ENCODE data around the gene MACF1.

DNA sequence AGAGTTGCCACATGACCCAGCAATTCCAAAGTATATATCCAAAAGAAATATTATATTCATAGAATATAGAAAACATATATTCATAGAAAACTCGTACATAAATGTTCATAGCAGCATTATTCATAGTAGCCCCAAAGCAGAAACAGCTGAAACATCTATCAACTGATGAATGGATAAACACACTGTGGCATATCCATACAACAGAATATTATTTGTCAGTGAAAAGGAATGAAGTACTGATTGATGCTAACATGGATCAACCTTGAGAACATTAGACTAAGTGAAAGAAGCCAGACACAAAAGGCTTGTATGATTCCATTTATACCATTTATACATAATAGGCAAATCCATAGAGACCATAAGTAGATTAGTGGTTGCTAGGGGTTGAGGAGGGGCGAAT is 21.7 kb upstream of the MACF1 start:
- no peak for TF ChIP-seq POLR2A (IDR thresholded peaks at IDR 0.05; ENCODE audit: low read length)
- no peak for TF ChIP-seq GATA1 (IDR thresholded peaks at IDR 0.05; ENCODE audit: low read depth, low read length)
